HG03457 (cell line): ENCODE measurements around the gene WEE1.
"Not testable (repeated sequence)": the region's sequence is repeated elsewhere in the genome, so short reads cannot be mapped to it uniquely, and the experiment has no call there.

Source experiments
- ATAC-seq: cut with Tn5 transposase; IDR thresholded peaks from one replicate; pipeline ENCODE4 v1.9.1; 2021; ENCODE audit warnings: moderate number of reproducible peaks; ENCODE audit not compliant: unreplicated experiment

Gene WEE1

GRCh38 chr11:9617940-9618339 lies 44.5 kb downstream of the WEE1 start:
- no peak for ATAC-seq

- ATAC-seq, result no peak
Measured at GRCh38 chr11:9619004-9619403, 45.5 kb downstream of the WEE1 start.

- ATAC-seq, result no peak
Measured at GRCh38 chr11:9619971-9620370, 46.5 kb downstream of the WEE1 start.

- ATAC-seq, result not testable (repeated sequence)
Measured at GRCh38 chr11:9622353-9622752, 48.9 kb downstream of the WEE1 start.

- not testable (repeated sequence) for ATAC-seq
Measured at GRCh38 chr11:9623053-9623452, 49.6 kb downstream of the WEE1 start.

- no peak for ATAC-seq
Measured at GRCh38 chr11:9624448-9624847, 51.0 kb downstream of the WEE1 start.

- ATAC-seq, result no peak
Measured at GRCh38 chr11:9625162-9625561, 51.7 kb downstream of the WEE1 start.

- no peak for ATAC-seq
Measured at GRCh38 chr11:9625728-9626127, 52.3 kb downstream of the WEE1 start.

GRCh38 chr11:9626496-9627394 lies 53.3 kb downstream of the WEE1 start:
- no peak for ATAC-seq

GRCh38 chr11:9629064-9629463 lies 55.6 kb downstream of the WEE1 start:
- no peak for ATAC-seq

GRCh38 chr11:9633679-9634078 lies 60.2 kb downstream of the WEE1 start:
- ATAC-seq, result no peak

- ATAC-seq, result no peak
Measured at GRCh38 chr11:9636691-9637090, 63.2 kb downstream of the WEE1 start.

GRCh38 chr11:9639099-9639498 lies 65.6 kb downstream of the WEE1 start:
- ATAC-seq, result no peak
